NCI-H1436 treated with DMSO at 0.1 percent for 48 hours (cell line): Measurements from ENCODE around the gene ENOSF1.
"Not testable (repeated sequence)": the region's sequence is repeated elsewhere in the genome, so short reads cannot be mapped to it uniquely, and the experiment has no call there.

Source experiments
- DNase-seq: peaks from one replicate; lab custom pipeline; 2025; lab: John Stamatoyannopoulos, UW

Gene ENOSF1

DNA sequence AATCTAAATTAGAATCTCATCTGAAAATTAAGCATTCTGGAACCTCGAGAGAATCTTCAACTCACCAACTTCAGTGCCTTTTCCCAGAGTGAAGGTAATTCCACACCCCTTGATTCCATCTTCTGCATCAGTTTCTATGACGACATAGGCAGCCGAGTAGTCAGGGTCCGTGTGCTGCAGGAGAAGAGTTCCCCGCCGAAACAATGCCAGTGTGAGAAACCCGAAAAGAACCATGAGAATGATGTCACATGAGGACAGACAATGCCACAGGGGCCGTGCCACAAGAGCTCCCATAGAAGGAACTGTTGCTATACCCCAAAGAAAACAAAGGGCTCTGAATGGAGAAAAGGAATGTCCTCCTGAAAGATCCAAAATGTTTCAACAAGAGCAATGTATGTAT, 6.0 kb downstream of the ENOSF1 start:
- no peak for DNase-seq

DNA sequence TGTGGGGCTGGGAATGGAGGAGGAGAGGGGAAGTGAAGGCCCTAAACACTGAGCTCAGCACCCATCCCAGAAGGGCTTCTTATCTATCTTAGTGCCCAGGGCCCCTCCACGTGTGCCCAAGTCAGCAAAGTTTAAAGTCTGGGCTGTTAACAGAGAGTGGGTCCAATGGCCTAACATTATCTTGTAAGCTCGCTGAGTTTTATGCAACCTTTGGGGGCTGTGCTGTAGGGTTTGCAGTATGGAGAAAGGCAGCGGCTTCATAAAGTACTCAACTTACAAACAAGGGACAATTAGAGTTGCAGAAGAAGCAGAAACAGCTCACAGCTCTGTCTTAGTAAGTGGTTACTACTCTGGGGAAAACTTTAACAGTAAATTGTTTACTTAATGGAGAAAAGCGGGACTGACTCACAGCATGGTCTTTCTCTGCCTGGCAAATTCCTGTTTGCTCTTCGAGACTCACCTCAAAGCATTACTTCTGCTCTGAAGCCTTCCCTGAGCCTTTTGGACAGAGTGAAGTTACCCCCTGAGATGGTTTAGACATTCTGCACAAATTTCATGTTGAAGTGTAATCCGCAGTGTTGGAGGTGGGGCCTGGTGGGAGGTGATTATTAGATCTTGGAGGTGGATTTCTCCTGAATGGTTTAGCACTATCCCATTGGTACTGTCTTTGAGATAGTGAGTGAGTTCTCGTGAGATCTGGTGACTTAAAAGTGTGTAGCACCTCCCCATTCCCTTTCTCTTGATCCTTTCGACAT, 9.0 kb downstream of the ENOSF1 start:
- DNase-seq = no peak

DNA sequence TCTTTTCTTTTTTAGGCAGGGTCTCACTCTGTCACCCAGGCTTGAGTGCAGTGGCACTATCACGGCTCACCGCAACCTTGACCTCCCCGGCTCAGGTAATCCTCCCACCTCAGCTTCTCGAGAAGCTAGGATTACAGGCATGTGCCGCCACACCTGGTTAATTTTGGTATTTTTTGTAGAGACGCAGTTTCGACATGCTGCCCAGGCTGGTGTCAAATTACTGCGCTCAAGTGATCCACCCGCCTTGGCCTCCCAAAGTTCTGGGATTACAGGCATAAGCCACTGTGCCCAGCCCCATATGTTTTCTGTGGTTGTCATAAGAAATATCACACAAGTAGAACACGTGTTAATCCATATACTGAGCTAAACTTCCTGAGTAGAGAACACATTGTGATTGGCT, 14.6 kb downstream of the ENOSF1 start:
- no peak for DNase-seq

DNA sequence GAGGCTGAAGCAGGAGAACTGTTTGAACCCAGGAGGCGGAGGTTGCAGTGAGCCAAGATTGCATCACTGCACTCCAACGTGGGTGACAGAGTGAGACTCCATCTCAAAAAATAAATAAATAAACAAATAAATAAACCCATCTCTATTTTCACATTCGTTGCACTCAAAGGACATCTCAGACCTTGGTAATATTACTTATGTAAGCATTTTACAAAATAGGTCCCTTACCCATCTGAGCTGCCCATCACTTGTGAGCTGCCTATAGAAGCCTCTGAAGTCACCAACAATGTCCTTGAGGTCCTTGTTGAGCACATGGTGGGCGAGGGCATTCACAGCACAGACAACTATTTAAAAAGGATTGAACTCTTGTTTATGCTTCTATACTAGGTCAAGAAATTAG, 15.4 kb downstream of the ENOSF1 start:
- no peak for DNase-seq

DNA sequence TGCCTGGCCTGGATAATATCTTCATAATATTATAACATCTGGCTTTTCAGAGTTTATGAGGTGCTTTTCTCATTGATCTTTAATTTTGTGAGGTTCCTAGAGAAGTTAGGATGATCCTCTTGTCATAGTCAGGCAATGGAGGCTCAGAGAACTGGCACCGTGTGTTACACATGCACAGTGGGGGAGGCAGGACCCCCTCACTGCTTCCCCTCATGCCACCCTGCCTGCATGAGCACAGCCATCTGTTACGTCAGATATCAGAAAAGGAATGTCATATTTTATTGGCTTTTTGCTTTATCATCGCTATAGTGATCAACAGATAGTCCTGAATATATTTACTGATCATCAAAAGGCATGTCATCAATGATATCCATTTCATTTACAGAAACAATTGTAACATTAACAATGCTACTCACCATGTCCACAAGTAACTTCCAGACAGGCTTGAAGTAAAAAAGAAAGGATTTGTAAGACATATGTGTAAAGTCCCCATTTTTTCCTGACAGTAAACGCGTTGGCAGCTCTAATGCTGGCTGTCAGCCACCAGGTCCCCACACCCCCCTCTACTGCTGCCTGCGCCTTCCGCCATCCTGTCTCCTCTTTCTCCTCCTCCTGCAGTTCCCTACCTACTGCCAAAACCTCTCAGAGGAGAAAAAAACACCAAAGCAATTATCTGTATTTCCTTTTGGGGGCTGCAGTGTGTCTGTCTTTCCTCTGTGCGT, 18.8 kb downstream of the ENOSF1 start:
- DNase-seq = no peak

DNA sequence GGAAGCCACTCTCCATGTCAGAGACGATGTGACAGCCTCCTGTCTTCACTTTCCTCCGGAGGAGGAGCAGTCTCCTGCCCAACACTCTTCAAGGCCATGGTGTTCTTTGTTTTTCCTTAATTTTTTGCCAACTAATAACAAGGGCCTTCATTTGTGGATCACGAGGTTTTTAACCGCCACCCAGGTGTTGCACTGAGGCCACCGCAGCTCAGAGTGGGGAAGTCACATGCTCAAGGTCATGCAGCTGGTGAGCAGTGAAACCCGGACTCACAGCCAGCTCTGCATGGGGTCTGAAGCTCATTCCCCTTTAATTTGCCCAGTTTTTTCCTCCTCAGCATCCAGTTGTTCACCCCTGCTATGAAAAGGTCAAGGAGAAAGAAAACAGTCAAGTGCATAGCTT, 19.6 kb downstream of the ENOSF1 start:
- no peak for DNase-seq

DNA sequence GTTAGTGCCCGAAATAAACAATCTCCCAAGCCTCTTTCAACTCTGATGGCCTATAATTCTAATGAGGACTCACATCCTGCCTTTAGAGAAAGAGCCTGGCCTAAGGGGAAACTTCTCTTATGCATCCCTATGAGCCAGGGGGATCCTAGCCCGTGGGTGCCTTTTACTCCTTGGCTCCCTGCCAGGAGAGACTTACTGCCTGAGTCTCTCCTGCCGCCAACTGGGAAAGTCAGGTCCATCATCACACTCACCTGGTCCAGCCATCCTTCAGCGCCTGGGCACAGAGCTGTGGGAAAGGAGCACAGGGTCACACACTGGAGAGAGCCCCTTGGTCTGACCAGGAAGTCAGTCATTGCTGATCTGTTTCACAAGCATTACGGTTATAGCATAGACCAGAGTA, 24.1 kb downstream of the ENOSF1 start:
- no peak for DNase-seq

DNA sequence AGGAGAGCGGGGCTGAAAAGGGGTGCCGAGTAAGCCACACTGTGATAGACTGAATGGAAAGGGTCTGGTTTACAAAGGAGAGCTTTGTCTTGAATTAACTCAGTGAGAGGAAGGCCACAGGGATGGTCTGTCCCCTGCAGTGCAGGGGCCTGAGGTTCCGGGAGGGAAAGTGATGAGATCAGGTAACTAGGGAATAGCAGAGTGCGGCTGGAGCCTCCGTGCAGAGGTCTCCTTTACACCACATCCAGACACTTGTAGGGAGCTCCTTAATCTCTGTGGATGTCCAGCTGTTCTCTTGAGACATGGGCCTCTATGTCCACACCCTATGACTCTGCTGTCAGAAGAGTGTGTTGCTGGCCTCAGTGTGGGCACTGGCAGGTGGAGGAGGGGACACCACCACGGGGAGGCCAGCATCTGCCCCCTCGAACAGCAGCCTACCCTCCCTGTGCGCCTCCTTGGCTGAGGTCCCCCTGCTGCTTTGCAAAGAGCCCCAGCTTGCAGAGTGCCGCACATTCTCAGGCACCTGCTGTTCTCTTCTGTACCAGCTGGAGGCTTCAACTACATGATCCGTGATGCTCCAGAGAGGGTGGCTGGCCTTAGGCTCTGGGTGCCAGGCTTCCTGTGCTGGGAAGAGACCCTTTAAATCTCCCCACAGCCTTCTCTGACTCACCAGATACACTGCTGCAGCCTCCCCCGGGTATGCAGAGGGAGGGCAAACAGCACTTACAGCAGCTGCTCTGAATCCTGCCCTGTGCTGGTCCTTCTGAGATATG, 25.9 kb downstream of the ENOSF1 start:
- no peak for DNase-seq

DNA sequence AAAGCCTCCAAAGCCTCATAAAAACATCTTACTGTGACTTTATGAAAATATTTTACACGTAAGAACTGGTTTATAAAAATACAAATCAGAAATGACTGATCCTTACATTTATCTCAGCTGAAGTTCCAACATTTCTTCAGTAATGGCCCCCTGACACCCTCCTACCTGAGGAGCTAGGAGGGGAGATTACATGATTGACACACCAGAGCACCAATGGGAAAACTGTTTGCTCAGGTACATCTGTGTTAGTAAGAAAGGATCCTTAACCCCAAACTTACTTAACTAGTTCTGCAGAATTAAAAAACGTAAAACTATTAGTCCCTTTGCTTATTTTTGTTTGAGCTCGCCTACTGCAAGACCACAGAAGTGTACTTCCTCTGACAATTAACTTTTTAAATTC, 27.0 kb downstream of the ENOSF1 start:
- DNase-seq = no peak

DNA sequence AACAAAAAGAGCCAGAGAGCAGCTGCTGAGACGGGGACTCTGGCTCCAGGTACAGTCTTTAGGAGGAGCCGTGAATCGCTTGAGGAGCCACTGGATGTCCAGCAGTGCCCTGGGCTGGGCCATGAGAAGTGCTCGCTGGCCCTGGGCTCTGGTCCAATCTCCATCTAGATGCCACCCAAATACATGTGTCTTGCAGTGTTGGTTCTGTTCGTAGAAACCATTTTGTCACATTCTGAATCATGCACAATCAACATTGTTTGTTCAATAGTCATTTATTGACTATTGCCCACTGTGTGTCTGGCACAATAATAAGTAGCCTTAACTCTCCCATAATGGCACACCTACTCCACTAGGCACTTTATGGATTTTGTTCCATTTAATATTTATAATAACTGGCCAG, 28.9 kb downstream of the ENOSF1 start:
- no peak for DNase-seq

DNA sequence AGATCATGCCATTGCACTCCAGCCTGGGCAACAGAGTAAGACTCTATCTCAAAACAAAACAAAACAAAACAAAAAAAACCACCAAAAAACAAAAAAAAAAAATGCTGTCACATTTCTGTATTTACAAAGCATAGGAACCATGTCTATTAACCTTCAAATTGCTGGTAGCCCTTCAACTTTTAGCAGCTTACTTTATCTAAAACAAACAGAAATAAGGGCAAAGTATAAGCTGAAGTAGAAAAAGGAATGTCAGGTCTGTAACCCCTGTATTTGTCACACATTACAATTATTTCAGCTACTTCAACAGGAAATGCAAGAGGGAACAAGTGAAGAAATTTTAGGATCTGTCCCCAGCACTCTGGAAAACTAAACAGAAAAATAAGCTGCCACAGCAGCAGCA, 29.6 kb downstream of the ENOSF1 start:
- DNase-seq = no peak

DNA sequence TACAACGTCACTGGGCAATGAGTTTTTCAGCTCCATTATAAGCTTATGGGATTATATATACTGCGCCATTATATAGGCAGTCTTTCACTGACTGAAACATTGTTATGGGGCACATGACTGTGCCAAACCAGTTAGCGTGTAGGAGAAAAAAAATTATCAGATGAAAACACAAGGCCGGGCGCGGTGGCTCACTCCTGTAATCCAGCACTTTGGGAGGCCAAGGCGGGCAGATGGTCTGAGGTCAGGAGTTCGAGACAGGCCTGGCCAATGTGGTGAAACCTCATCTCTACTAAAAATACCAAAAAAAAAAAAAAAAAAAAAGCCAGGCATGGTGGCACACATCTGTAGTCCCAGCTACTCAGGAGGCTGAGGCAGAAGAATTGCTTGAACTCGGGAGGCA, 30.0 kb downstream of the ENOSF1 start:
- DNase-seq = not testable (repeated sequence)

DNA sequence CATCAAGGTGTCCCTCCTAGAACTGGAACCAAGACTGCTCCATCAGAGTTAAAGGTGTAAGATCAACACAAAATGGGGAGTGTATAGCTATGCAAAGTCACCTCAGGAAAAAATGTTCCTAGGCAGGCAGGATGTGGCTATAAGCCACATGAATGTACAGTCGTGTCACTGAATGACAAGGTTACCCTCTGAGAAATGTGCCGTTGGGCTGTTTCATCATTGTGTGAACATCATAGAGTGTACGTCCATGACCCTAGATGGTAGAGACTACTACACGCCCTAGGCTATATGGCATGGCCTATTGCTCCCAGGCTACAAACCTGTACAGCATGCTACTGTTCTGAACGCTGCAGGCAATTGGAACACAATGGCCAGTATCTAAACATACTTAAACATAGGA, 30.4 kb downstream of the ENOSF1 start:
- DNase-seq = no peak

DNA sequence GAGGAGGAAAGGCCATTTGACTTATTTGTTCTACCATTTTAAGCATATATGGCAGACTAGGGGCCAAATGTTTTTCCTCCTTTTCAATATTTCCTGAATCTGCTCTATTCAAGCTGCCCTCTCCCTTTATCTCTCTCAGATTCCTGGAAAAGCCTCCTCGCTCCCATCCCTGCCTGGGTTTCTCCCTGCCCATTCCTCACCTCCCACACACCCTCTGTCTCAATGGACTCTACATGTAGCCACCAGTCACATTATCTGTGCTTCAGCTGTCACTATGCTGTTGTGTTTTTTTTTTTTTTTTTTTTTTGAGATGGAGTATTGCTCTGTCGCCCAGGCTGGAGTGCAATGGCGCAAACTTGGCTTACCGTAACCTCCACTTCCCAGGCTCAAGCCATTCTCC, 32.0 kb downstream of the ENOSF1 start:
- no peak for DNase-seq

DNA sequence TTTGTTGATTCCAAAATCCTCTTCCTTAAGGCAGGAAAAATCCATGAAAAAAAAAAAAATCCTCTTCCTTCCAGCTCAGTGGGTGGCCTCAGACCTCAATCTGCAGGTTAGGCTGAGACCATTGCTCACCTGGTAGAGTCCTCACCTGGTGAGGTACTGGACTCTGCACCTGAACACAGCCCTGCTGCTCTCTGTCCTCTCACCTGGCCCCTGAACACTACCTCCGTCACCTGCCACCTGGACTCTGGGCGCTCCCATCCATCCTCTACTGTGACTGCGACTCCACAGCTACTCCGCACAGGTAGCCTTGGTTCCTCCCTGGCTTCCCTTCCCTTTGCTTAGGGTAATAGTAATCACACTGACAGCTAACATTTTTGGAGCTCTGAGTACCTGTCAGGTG, 32.9 kb downstream of the ENOSF1 start:
- DNase-seq = no peak

DNA sequence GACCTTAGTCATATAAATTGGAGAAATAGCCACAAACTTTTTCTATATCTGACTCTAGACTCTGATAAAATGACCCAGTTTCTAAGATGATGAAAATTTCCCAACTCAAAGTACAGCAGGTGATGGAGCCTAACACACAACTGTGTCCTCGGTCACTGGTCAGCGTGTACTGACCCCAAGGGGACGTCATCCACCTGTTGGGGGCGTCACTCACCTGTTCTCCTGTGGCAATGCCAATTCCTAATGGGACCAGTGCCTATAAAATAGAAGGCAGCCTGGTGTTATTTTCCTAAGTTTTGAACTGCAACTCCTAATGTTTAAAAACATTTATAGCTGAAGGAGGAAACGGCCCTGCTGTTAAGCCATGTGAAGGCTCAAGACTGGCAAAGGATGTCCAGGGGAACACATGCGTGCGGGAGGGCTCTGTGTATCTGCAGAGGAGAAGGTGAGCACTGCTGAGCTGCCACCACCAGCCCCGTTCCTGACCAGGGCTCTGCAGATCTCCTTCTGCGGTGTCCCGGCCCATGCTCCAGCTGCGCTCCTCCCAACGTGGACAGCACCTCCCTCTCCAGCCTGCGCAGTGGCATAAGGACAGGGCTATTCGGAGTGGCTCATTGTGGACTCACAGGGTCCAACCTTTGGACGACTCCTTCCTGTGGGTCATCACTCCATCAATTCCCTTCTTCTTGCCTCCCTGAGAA, 33.8 kb downstream of the ENOSF1 start:
- no peak for DNase-seq

DNA sequence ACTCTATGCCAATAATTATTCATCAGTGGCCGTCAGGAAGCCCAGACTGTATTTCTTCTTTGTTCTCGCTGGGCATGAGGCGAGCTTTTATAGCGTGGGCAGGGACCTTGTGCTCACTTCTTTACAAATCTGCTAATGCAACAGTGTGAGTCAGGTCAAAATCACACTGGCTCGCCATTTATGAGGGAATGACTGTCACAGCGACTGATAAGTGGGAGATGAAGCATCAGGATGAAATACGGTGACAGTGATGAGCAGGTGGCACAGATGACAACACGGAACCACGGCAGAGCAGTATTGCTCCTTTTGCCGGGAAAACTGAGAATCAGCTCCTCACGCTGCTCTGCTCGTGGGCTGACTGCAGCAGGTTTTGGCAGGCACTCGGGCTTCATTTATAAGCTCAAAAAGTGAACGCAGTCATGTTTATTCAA, 34.5 kb downstream of the ENOSF1 start:
- DNase-seq = no peak

DNA sequence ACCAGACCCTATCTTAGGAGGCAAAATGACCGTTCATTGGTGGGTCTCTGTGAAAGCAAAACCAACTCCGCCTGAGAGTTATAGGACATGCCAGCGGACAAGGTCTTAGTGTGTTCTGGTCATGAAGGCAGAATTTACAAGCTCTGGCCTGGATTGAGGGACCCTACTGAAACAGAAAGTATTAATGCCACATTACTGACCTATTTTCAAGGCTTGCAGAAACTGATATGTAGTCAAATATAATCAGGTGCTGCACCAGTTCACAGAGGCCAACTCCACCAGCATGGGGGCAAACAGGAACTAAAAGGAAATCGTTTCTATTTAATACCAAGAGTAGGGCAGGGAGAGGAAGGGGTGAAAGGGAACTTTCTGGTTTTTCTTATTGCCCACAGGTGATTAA, 35.3 kb downstream of the ENOSF1 start:
- no peak for DNase-seq

DNA sequence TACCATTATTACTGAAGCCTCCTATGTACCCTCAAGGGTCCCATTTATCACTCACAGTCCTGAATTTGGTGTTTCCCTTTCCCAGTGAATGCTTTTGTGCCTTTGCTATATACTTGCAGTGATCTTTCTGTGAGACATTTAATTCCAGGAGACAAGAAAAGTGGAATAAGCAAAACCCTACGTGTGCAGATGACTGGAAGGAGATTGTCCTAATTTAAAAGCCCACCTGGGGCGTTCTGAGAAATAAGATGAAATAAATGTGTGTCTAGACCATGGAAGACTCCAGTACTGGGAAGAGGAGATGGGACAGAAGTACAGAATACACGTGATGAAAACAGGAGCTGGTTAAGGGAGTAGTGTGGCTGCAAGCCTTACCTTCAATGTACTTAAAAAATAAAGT, 35.7 kb downstream of the ENOSF1 start:
- DNase-seq = no peak

DNA sequence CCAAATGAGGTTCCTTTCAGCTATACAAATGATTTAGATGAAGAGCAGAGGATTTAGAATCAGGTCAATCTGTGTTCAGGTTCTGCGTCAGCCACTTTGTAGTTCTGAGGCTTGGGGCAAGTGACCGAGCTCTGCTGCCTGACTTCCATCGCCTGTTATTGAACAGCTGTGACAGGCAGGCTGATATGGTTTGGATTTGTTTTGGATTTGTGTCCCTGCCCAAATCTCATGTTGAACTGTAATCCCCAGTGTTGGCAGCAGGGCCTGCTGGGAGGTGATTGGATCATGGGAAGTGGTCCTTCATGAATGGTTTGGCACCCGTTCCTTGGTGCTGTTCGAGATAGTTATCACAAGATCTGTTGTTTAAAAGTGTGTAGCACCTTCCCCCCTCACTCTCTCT, 36.4 kb downstream of the ENOSF1 start:
- DNase-seq = no peak

DNA sequence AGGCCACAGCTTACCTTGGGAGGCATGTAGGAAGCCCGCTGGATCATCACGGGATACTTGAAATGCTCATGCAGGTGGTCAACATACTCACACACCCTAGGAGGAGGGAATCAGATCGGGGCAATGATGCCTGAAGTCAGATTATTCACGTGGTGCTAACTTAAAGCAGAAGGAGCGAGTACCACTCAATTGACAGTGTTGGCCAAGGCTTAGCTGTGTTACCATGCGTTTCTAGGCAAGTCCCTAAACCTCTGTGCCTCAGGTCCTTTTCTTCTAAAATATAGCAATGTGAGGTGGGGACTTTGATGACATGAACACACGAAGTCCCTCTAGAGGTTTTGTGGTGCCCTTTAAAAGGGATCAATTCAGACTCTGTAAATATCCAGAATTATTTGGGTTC, 37.1 kb downstream of the ENOSF1 start:
- DNase-seq = no peak

DNA sequence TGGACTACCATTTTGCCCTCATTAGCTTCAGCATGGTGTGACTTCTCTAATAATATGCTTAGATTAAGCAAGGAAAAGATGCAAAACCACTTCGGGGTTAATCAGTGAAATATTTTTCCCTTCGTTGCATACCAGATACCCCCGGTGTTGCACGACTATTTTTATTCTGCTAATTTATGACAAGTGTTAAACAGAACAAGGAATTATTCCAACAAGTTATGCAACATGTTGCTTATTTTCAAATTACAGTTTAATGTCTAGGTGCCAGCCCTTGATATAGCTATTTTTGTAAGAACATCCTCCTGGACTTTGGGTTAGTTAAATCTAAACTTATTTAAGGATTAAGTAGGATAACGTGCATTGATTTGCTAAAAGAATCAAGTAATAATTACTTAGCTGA, 38.7 kb downstream of the ENOSF1 start:
- DNase-seq = no peak
